ENCODE measurements around the gene CD79A.

- no peak for TF ChIP-seq CTCF (IDR thresholded peaks at IDR 0.05)
- TF ChIP-seq POLR2AphosphoS5 (IDR thresholded peaks at IDR 0.05) = no peak
- TF ChIP-seq POLR2A (IDR thresholded peaks at IDR 0.05) = no peak
Measured at GRCh38 chr19:41913538-41914423, 36.7 kb downstream of the CD79A start.

All from breast epithelium (tissue), 3 donors.